Spleen (tissue), 7 donors: ENCODE results near the gene STARD13.

ENCODE experiments used
- POLR2A ChIP-seq, 3 donors: fragments of 450-650 bp; IDR thresholded peaks; one replicate each; pipeline ENCODE4 v1.5.1; 2017; ENCODE audit warnings: antibody characterized with exemption in 3 of 3, mild to moderate bottlenecking in 1 of 3
- TF ChIP-seq, protein P1 (sequence below), 11 experiments: fragments of 200-600 bp in 7 of 11; fragments of 450-650 bp in 4 of 11; sonication (generic) in 4 of 11; IDR thresholded peaks in 8 of 11; conservative IDR thresholded peaks in 3 of 11; 1 replicate in 7 of 11; 2 replicates in 4 of 11; pipeline versions ENCODE4 v1.4.0 to v1.8.0; 2016 to 2021; ENCODE audit warnings: antibody characterized with exemption in 11 of 11, inconsistent platforms in 4 of 11, mild to moderate bottlenecking in 1 of 11
- donor health status: DM: no; HTN: no; CAD: no; lungs with moderate emphysema.
- donor health status: DM: no; HTN: no; CAD: no.
- donor health status: DM: no; HTN: no; CAD: no.

DNA sequence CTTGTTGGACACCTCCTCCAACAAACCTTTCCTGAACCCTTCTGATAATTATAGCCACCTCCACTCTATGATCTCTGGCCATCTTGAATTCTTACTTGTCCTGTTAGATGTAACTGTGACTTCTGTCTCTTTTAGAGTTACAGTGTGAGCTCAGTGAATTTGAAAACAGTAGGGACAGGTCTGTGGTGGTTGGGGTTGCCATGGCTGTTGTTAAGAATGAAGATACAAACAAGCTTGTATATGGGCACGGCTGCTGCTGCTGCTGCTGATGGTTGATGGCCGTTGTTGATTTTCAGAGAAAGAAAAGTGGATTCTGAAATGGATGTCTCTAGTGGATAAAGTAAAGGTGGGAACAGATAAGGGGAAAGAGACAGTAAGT lies 101.5 kb downstream of the STARD13 start:
- no peak for TF ChIP-seq POLR2A (IDR thresholded peaks at IDR 0.05)
- TF ChIP-seq, protein P1, sequence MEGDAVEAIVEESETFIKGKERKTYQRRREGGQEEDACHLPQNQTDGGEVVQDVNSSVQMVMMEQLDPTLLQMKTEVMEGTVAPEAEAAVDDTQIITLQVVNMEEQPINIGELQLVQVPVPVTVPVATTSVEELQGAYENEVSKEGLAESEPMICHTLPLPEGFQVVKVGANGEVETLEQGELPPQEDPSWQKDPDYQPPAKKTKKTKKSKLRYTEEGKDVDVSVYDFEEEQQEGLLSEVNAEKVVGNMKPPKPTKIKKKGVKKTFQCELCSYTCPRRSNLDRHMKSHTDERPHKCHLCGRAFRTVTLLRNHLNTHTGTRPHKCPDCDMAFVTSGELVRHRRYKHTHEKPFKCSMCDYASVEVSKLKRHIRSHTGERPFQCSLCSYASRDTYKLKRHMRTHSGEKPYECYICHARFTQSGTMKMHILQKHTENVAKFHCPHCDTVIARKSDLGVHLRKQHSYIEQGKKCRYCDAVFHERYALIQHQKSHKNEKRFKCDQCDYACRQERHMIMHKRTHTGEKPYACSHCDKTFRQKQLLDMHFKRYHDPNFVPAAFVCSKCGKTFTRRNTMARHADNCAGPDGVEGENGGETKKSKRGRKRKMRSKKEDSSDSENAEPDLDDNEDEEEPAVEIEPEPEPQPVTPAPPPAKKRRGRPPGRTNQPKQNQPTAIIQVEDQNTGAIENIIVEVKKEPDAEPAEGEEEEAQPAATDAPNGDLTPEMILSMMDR (IDR thresholded peaks at IDR 0.05 in 8 of 11, conservative IDR thresholded peaks at IDR 0.05 in 3 of 11) = no peak
